Right lobe of liver (tissue), 6 donors: ENCODE measurements around the gene NPL. TPM values are rescaled to one million over a fixed set of nuclear protein-coding genes. Genes with fewer than 3 reads are reported as not detected.

Source experiments
- ATAC-seq, 4 donors: fragments of 200-7000 bp; cut with Tn5 transposase; one replicate each; pipeline ENCODE4 v1.9.1; 2020; ENCODE audit warnings: mild to moderate bottlenecking in 4 of 4, moderate library complexity in 4 of 4
- DNase-seq, 3 donors: peaks; one replicate each; pipeline ENCODE4 v3.0.0-alpha.2; 2020
- H3K27ac ChIP-seq, 3 donors: fragments of 200-600 bp; one replicate each; pipeline ENCODE4 v1.8.0; 2022
- H3K27me3 ChIP-seq, 2 donors: fragments of 200-600 bp; one replicate each; pipeline ENCODE4 v1.8.0; 2022
- H3K36me3 ChIP-seq, 4 donors: fragments of 200-600 bp; sonication (generic) in 1 of 4; one replicate each; pipeline versions ENCODE4 v1.5.1 to v1.8.0; 2017 to 2022; ENCODE audit warnings: control low read depth in 1 of 4
- H3K4me1 ChIP-seq, 4 donors: fragments of 200-600 bp; sonication (generic) in 1 of 4; one replicate each; pipeline versions ENCODE4 v1.5.1 to v1.8.0; 2017 to 2022; ENCODE audit warnings: control low read depth in 1 of 4
- H3K4me3 ChIP-seq, 3 donors: fragments of 200-600 bp; one replicate each; pipeline ENCODE4 v1.8.0; 2022
- H3K9me3 ChIP-seq, 4 donors: fragments of 200-600 bp; sonication (generic) in 1 of 4; one replicate each; pipeline versions ENCODE4 v1.5.1 to v1.8.0; 2017 to 2022; ENCODE audit warnings: control low read depth in 1 of 4
- POLR2A ChIP-seq: fragments of 450-650 bp; IDR thresholded peaks from one replicate; pipeline ENCODE4 v1.6.1; 2017; ENCODE audit warnings: antibody characterized with exemption, mild to moderate bottlenecking
- WGBS: methylation state at CpG from one replicate; pipeline ENCODE4 v1.1.6; 2018; ENCODE audit warnings: low coverage, low lambda C conversion rate; ENCODE audit not compliant: insufficient coverage; ENCODE audit errors: missing lambda C conversion rate; 5-methylcytosine and 5-hydroxymethylcytosine counted together
- intact Hi-C, 2 donors: fragments of 100-400 bp; cut with DNase I; formaldehyde crosslinking; loops; one replicate each; pipeline versions ENCODE4 v1.11.2 to v1.14.1; 2022
- total RNA-seq, 6 experiments: library from RNA; depleted of rRNA in 2 of 6; stranded (reverse); fragments of >200 nt in 2 of 6; fragmentation: NEBNext Ultra II Directional in 3 of 6; extraction: Animal tissue kit (Norgen Biotek cat#: 25700) in 3 of 6; gene quantifications; one replicate each; pipeline versions ENCODE4 v1.1.0 to v1.2.4, GENCODE V29; 2016 to 2023
- TF ChIP-seq, protein P1 (sequence below), 4 donors: fragments of 200-600 bp in 3 of 4; fragments of 450-650 bp in 1 of 4; IDR thresholded peaks; one replicate each; pipeline versions ENCODE4 v1.5.1 to v1.8.0; 2016 to 2022; ENCODE audit warnings: antibody characterized with exemption in 4 of 4, mild to moderate bottlenecking in 2 of 4
- donor health status: DM: no; HTN: yes; CAD: no.
- donor health status: DM: no; HTN: no; CAD: no.
- donor health status: DM: no; HTN: no; CAD: no.
- donor health status: DM: no; HTN: yes; CAD: no.
- donor health status: DM: no; HTN: yes; CAD: no.

NPL gene
- total RNA-seq, 6 experiments from 2014 or later = 10.1 to 28.1 (median 14.4) TPM

DNA sequence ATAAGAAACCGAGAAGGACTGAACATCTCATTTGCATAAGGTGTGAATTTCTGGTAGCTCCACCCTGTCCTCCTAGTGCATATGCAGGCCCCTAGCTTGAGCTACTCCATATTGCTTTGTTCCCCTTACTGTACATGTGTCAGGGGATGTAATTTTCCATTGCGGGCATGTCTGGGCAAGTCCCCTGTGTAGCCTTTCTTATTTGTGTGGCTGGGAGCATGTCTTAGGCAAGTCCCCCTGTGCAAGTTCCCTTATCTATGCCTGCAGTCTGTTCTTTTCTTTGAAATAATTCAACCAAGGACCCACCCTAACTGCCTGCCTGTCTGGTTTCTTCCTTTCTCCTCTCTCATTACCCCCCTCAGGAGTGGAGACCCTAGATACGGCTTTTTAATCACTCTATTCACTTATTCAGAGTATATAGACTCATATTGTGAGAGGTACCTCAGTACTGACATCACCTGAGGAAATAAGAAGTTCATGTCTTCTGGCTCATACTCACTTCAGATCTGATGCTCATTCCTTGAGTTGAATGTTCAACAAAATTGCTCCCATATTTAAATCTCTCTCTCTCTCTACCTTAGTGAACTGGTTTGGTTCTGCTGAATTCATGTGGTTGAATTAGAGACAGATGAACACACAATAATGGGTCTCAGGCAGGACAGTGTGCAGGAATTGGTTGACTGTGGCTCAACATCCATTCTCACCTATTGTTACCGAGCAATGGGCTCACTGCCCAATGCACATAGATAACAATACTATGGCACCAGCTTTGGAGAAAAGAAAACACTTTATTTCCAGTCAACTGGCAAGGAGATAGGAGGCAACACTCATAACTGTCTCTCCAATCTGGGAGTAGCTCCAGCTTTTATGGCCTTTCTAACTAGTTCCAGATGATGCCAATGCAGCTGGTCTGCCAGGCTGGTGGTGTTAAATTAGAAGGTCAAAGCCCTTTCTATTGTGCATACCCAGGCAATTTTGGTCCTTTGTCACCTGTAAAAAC is 27.9 kb upstream of the NPL start:
- no peak for TF ChIP-seq POLR2A
- TF ChIP-seq, protein P1, sequence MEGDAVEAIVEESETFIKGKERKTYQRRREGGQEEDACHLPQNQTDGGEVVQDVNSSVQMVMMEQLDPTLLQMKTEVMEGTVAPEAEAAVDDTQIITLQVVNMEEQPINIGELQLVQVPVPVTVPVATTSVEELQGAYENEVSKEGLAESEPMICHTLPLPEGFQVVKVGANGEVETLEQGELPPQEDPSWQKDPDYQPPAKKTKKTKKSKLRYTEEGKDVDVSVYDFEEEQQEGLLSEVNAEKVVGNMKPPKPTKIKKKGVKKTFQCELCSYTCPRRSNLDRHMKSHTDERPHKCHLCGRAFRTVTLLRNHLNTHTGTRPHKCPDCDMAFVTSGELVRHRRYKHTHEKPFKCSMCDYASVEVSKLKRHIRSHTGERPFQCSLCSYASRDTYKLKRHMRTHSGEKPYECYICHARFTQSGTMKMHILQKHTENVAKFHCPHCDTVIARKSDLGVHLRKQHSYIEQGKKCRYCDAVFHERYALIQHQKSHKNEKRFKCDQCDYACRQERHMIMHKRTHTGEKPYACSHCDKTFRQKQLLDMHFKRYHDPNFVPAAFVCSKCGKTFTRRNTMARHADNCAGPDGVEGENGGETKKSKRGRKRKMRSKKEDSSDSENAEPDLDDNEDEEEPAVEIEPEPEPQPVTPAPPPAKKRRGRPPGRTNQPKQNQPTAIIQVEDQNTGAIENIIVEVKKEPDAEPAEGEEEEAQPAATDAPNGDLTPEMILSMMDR (IDR thresholded peaks at IDR 0.05) = no peak
- intact Hi-C loops = no loop called here
- H3K27ac ChIP-seq = no peak overlapping the region
- no peaks in the 10 kb centered on the region for H3K4me1 ChIP-seq
- H3K4me3 ChIP-seq = no peak overlapping the region
- DNase-seq = no peak
- H3K36me3 ChIP-seq = no peaks in the 10 kb centered on the region
- no peaks in the 10 kb centered on the region for H3K27me3 ChIP-seq
- no peaks in the 10 kb centered on the region for H3K9me3 ChIP-seq
- no peak for ATAC-seq
- whole genome bisulfite sequencing = 72% methylated on average over 4 of the region's 4 CpGs

DNA sequence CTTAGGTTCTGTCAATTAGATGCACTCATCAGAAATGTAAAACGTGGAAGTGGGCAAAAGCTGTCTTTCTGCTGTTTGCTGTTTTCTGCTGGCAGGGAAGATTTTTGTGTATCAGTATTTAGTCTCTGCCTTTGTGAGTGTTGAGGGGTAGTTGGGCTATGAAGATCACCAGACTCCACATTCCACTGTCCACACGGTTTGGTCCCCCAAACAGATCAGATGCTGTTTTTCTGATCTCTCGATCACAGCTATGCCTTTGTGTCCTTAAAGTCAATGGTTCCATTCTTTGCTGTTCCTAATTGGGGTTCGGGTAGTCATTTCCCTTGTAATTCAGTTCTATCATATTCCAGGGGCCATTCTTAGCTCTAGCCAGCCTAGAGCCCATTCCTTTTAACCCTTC is 27.0 kb upstream of the NPL start:
- TF ChIP-seq, protein P1 (IDR thresholded peaks at IDR 0.05) = no peak
- TF ChIP-seq POLR2A = no peak
- H3K36me3 ChIP-seq = no peaks in the 10 kb centered on the region
- no peak overlapping the region for H3K27ac ChIP-seq
- no peaks in the 10 kb centered on the region for H3K4me1 ChIP-seq
- WGBS = 75% methylated on average over 4 of the region's 4 CpGs
- DNase-seq (no peak), ATAC-seq (no peak)
- no peaks in the 10 kb centered on the region for H3K9me3 ChIP-seq
- no peak overlapping the region for H3K4me3 ChIP-seq
- H3K27me3 ChIP-seq = no peaks in the 10 kb centered on the region
- intact Hi-C loops = no loop called here

DNA sequence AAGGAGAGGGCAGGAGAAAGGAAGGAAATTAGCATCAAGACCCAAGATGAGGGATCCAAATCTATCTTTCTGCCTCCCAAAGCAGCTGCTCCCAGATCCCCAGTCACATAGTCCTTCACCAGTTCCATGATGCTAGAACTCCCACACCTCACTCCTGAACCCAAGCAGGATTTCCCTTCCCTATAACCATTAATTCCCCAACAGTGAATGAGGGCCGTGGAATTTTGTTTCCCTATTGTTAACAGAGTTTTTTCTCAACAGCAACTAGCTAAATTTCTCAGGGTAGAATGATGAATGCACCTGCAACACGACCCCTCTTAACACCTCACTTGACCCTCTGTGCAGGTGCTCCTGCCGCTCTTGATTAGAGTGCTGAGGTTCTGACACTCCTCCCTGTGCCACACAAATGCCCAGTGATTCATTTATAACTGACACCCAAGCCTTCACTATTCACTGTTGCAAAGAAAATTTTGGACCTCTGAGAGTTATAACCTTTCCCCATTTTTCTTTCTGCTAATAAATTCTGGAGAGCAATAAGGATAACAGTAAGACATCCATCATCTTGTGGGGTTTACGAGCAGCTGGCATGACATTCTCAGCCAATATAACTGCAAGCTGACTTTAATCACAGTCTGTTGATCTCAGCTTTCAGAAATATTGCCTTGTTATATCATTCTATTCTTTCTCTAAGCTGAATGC is 25.4 kb upstream of the NPL start:
- WGBS = 68% methylated on average over 4 of the region's 4 CpGs
- TF ChIP-seq, protein P1 (IDR thresholded peaks at IDR 0.05) = no peak
- TF ChIP-seq POLR2A = no peak
- Histone ChIP-seq H3K9me3 (no peaks in the 10 kb centered on the region), H3K27ac (no peak overlapping the region), H3K4me3 (no peak overlapping the region), H3K4me1 (no peaks in the 10 kb centered on the region), H3K27me3 (no peaks in the 10 kb centered on the region), H3K36me3 (no peaks in the 10 kb centered on the region)
- ATAC-seq (no peak), DNase-seq (no peak)
- intact Hi-C loops = no loop called here

DNA sequence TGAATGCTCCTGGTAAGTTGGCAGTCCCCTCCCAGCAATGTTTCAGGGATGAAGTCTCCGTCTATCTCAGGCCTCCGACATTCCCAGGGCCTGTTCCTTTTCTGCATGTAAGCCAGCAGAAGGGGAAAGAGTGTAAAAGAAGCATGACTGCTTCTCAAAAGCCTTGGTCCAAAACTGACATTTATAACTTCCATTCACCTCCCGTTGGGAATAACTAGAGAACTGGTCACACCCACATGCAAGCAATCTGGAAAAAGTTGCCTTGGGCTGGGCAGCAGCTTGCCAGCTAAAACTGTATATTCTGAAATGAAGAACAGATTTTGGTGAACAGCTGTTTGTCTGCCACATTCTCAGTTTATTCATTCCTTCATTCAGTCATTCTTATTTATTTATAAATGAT is 24.2 kb upstream of the NPL start:
- intact Hi-C loops = no loop called here
- no peak overlapping the region for H3K4me3 ChIP-seq
- ATAC-seq = no peak
- TF ChIP-seq, protein P1 (IDR thresholded peaks at IDR 0.05) = no peak
- TF ChIP-seq POLR2A = no peak
- no peak overlapping the region for H3K27ac ChIP-seq
- no peak for DNase-seq
- H3K27me3 ChIP-seq = no peaks in the 10 kb centered on the region
- no peaks in the 10 kb centered on the region for H3K9me3 ChIP-seq
- H3K4me1 ChIP-seq = no peaks in the 10 kb centered on the region
- no peaks in the 10 kb centered on the region for H3K36me3 ChIP-seq
- WGBS = 82% methylated on average over 2 of the region's 3 CpGs
